H1 (cell line): ENCODE measurements around the gene PLEKHA4. TPM values are rescaled to one million over a fixed set of nuclear protein-coding genes. Genes with fewer than 3 reads are reported as not detected.

Experiments used
- CTCF ChIA-PET: fragments of 300-600 bp; sonication (Branson Sonifier 250); formaldehyde crosslinking; loops from one replicate; lab custom pipeline; 2021; ENCODE audit not compliant: partially characterized antibody; lab: Charles Lee
- POLR2A ChIA-PET: fragments of 300-600 bp; sonication (Branson Sonifier 250); formaldehyde crosslinking; loops from one replicate; lab custom pipeline; 2021; ENCODE audit warnings: inconsistent platforms; ENCODE audit not compliant: partially characterized antibody; lab: Charles Lee
- DNase-seq, 2 experiments: peaks; one replicate each; pipeline versions ENCODE4 v3.0.0 to v3.0.0-alpha.2; 2010 to 2022; ENCODE audit warnings: low spot score in 2 of 2, low read depth in 1 of 2, mixed read lengths in 1 of 2
- FAIRE-seq: peaks from 2 replicates; lab custom pipeline; 2011; peaks lifted over from hg19 to GRCh38; lab: Jason Lieb, UNC
- H2AFZ ChIP-seq: 2 replicates; pipeline ENCODE4 v1.8.1; 2012; ENCODE audit warnings: low read length, inconsistent platforms
- H2AK5ac ChIP-seq: 2 replicates; pipeline ENCODE4 v1.6.1; 2013; ENCODE audit warnings: low read depth, low read length
- H2BK120ac ChIP-seq: replicated peaks from 2 replicates; pipeline ENCODE3; 2013; ENCODE audit warnings: low read depth, low read length, inconsistent platforms
- H2BK12ac ChIP-seq: 2 replicates; pipeline ENCODE4 v1.6.1; 2013; ENCODE audit warnings: low read depth, low read length
- H2BK15ac ChIP-seq: 2 replicates; pipeline ENCODE4 v1.6.1; 2013; ENCODE audit warnings: low read length
- H2BK20ac ChIP-seq: 2 replicates; pipeline ENCODE4 v1.6.1; 2013; ENCODE audit warnings: low read length
- H2BK5ac ChIP-seq: 2 replicates; pipeline ENCODE4 v1.6.1; 2013; ENCODE audit warnings: low read depth, low read length
- H3K14ac ChIP-seq: 2 replicates; pipeline ENCODE4 v1.6.1; 2013; ENCODE audit warnings: inconsistent platforms; ENCODE audit not compliant: insufficient read length
- H3K18ac ChIP-seq: 2 replicates; pipeline ENCODE4 v1.6.1; 2013; ENCODE audit warnings: low read length; ENCODE audit errors: extremely low read depth
- H3K23ac ChIP-seq: 2 replicates; pipeline ENCODE4 v1.6.1; 2013; ENCODE audit warnings: inconsistent platforms; ENCODE audit not compliant: insufficient read length
- H3K23me2 ChIP-seq: 2 replicates; pipeline ENCODE4 v1.6.1; 2013; ENCODE audit warnings: low read depth, low read length
- H3K27ac ChIP-seq: 2 replicates; pipeline ENCODE4 v1.6.1; 2011; ENCODE audit warnings: low read depth, low read length, inconsistent platforms
- H3K27me3 ChIP-seq, 4 experiments: replicated peaks in 1 of 4; 1 replicate in 1 of 4; 2 replicates in 3 of 4; pipeline versions ENCODE4 v1.6.1 to v1.8.1; 2011 to 2013; ENCODE audit warnings: low read length in 3 of 4, mild to moderate bottlenecking in 3 of 4, inconsistent platforms in 2 of 4, mixed read lengths in 2 of 4, moderate library complexity in 1 of 4; ENCODE audit not compliant: control insufficient read depth in 3 of 4, insufficient read depth in 3 of 4; ENCODE audit errors: extremely low read depth in 1 of 4
- H3K36me3 ChIP-seq, 4 experiments: 2 replicates each; pipeline versions ENCODE4 v1.6.1 to v1.8.1; 2011 to 2013; ENCODE audit warnings: mild to moderate bottlenecking in 4 of 4, low read length in 3 of 4, moderate library complexity in 2 of 4, control low read depth in 1 of 4, inconsistent platforms in 1 of 4; ENCODE audit not compliant: insufficient read depth in 4 of 4, control insufficient read depth in 2 of 4
- H3K4ac ChIP-seq: replicated peaks from 2 replicates; pipeline ENCODE3; 2013; ENCODE audit warnings: low read length, low read depth, mixed read lengths, inconsistent platforms; ENCODE audit not compliant: insufficient read length
- H3K4me1 ChIP-seq, 4 experiments: replicated peaks in 1 of 4; 1 replicate in 1 of 4; 2 replicates in 3 of 4; pipeline versions ENCODE4 v1.6.1 to v1.8.1; 2011 to 2013; ENCODE audit warnings: low read length in 3 of 4, inconsistent platforms in 2 of 4, mixed read lengths in 1 of 4; ENCODE audit not compliant: insufficient read depth in 4 of 4, control insufficient read depth in 3 of 4
- H3K4me2 ChIP-seq, 2 experiments: 2 replicates each; pipeline versions ENCODE4 v1.6.1 to v1.8.1; 2011 to 2013; ENCODE audit warnings: low read depth in 2 of 2, low read length in 2 of 2, control low read depth in 1 of 2, inconsistent platforms in 1 of 2, mild to moderate bottlenecking in 1 of 2; ENCODE audit not compliant: insufficient read depth in 1 of 2
- H3K4me3 ChIP-seq, 4 experiments: fragments of 200-600, 300-600 bp in 1 of 4; sonication (generic), shearing (Covaris generic), sonication (Bioruptor Twin) in 1 of 4; 2 replicates each; pipeline versions ENCODE4 v1.5.1 to v1.8.1; 2011 to 2016; ENCODE audit warnings: low read length in 4 of 4, low read depth in 3 of 4, control low read depth in 2 of 4, inconsistent platforms in 2 of 4, mild to moderate bottlenecking in 2 of 4, mixed read lengths in 1 of 4, moderate library complexity in 1 of 4; ENCODE audit not compliant: insufficient read depth in 2 of 4; ENCODE audit errors: extremely low read depth in 1 of 4
- H3K56ac ChIP-seq: replicated peaks from 2 replicates; pipeline ENCODE3; 2013; ENCODE audit warnings: low read depth, mild to moderate bottlenecking, mixed read lengths, low read length, inconsistent platforms; ENCODE audit not compliant: insufficient read length
- H3K79me1 ChIP-seq: 2 replicates; pipeline ENCODE4 v1.6.1; 2013; ENCODE audit warnings: low read depth, low read length, control low read depth
- H3K79me2 ChIP-seq, 2 experiments: 2 replicates each; pipeline versions ENCODE4 v1.6.1 to v1.8.1; 2012 to 2013; ENCODE audit warnings: low read length in 2 of 2, mild to moderate bottlenecking in 2 of 2, inconsistent platforms in 1 of 2; ENCODE audit not compliant: insufficient read depth in 2 of 2, control insufficient read depth in 1 of 2
- H3K9ac ChIP-seq, 4 experiments: replicated peaks in 1 of 4; 1 replicate in 1 of 4; 2 replicates in 3 of 4; pipeline versions ENCODE4 v1.6.1 to v1.8.1; 2011 to 2013; ENCODE audit warnings: low read depth in 3 of 4, low read length in 3 of 4, control low read depth in 2 of 4, mild to moderate bottlenecking in 2 of 4, moderate library complexity in 2 of 4, inconsistent platforms in 1 of 4; ENCODE audit errors: extremely low read depth in 1 of 4
- H3K9me3 ChIP-seq, 2 experiments: 2 replicates each; pipeline versions ENCODE4 v1.6.1 to v1.8.1; 2012 to 2013; ENCODE audit warnings: mild to moderate bottlenecking in 2 of 2, moderate library complexity in 2 of 2, control low read depth in 1 of 2, inconsistent platforms in 1 of 2, low read depth in 1 of 2, low read length in 1 of 2, mixed read lengths in 1 of 2; ENCODE audit not compliant: insufficient read depth in 2 of 2
- H4K20me1 ChIP-seq, 2 experiments: replicated peaks in 1 of 2; 2 replicates each; pipeline versions ENCODE3 to v1.8.1; 2011 to 2013; ENCODE audit warnings: inconsistent platforms in 2 of 2, low read length in 2 of 2, mild to moderate bottlenecking in 1 of 2; ENCODE audit not compliant: insufficient read depth in 2 of 2, control insufficient read depth in 1 of 2
- H4K5ac ChIP-seq: 2 replicates; pipeline ENCODE4 v1.6.1; 2013; ENCODE audit warnings: low read length, low read depth, mixed read lengths, inconsistent platforms; ENCODE audit not compliant: insufficient read length
- H4K8ac ChIP-seq: 2 replicates; pipeline ENCODE4 v1.8.0; 2013; ENCODE audit warnings: mild to moderate bottlenecking, moderate library complexity, low read length, inconsistent platforms; ENCODE audit not compliant: insufficient read depth; ENCODE audit errors: extremely low read depth
- H4K91ac ChIP-seq: replicated peaks from 2 replicates; pipeline ENCODE3; 2013; ENCODE audit warnings: low read length, mixed read lengths, inconsistent platforms; ENCODE audit not compliant: insufficient read length
- CBX5 ChIP-seq: fragments of 300-800, 300-1000 bp; sonication (generic); IDR thresholded peaks from 2 replicates; pipeline ENCODE4 v1.7.1; 2016; ENCODE audit warnings: antibody characterized with exemption, low read length, low read depth
- CHD2 ChIP-seq: IDR thresholded peaks from 2 replicates; pipeline ENCODE4 v1.6.1; 2012; ENCODE audit warnings: low read length, improper control_type of control experiment
- CREB1 ChIP-seq: IDR thresholded peaks from 2 replicates; pipeline ENCODE4 v1.6.1; 2012; ENCODE audit warnings: inconsistent platforms
- CTBP2 ChIP-seq: IDR thresholded peaks from 2 replicates; pipeline ENCODE4 v1.7.0; 2011; ENCODE audit warnings: borderline replicate concordance, mild to moderate bottlenecking, moderate library complexity, mixed read lengths, low read length; ENCODE audit not compliant: insufficient read depth, insufficient read length
- EP300 ChIP-seq, 2 experiments: IDR thresholded peaks; 1 replicate in 1 of 2; 2 replicates in 1 of 2; pipeline ENCODE4 v1.6.1; 2011 to 2012; ENCODE audit warnings: low read depth in 2 of 2, low read length in 2 of 2, mild to moderate bottlenecking in 2 of 2, borderline replicate concordance in 1 of 2, inconsistent platforms in 1 of 2, moderate library complexity in 1 of 2
- HDAC2 ChIP-seq, 2 experiments: fragments of 300-600 bp in 1 of 2; sonication (generic) in 1 of 2; IDR thresholded peaks; 2 replicates each; pipeline ENCODE4 v1.6.1; 2011 to 2012; ENCODE audit warnings: low read depth in 2 of 2, low read length in 2 of 2, mild to moderate bottlenecking in 2 of 2, moderate library complexity in 2 of 2, borderline replicate concordance in 1 of 2, inconsistent platforms in 1 of 2
- NRF1 ChIP-seq: IDR thresholded peaks from 2 replicates; pipeline ENCODE4 v1.6.1; 2011; ENCODE audit warnings: mild to moderate bottlenecking, low read depth, low read length, improper control_type of control experiment
- POLR2AphosphoS5 ChIP-seq: IDR thresholded peaks from 2 replicates; pipeline ENCODE4 v1.6.1; 2011; ENCODE audit warnings: low read depth, low read length
- RFX5 ChIP-seq: IDR thresholded peaks from 2 replicates; pipeline ENCODE4 v1.6.1; 2011; ENCODE audit warnings: low read depth, low read length, improper control_type of control experiment, borderline replicate concordance
- TEAD4 ChIP-seq: IDR thresholded peaks from 2 replicates; pipeline ENCODE4 v1.6.1; 2012; ENCODE audit warnings: low read depth, low read length, inconsistent platforms, mixed read lengths
- WGBS, 2 experiments: shearing (Covaris generic) in 1 of 2; methylation state at CpG; one replicate each; pipeline versions ENCODE4 v1.1.6 to v1.1.7; 2013 to 2015; ENCODE audit warnings: low lambda C conversion rate in 2 of 2, mixed read lengths in 2 of 2, inconsistent platforms in 1 of 2, low coverage in 1 of 2, missing lambda C conversion rate in 1 of 2; ENCODE audit not compliant: insufficient replicate concordance in 2 of 2, insufficient coverage in 1 of 2, insufficient read length in 1 of 2; ENCODE audit errors: extremely low coverage in 1 of 2, missing lambda C conversion rate in 1 of 2; 5-methylcytosine and 5-hydroxymethylcytosine counted together
- polyA plus RNA-seq, 7 experiments: library from polyadenylated mRNA; depleted of rRNA in 3 of 7; stranded (reverse) in 5 of 7; unstranded in 2 of 7; fragments of >200 nt in 5 of 7; fragments of 200-250 nt in 2 of 7; gene quantifications; 1 replicate in 5 of 7; 2 replicates in 1 of 7; 4 replicates in 1 of 7; pipeline versions ENCODE4 v1.2.1 to v1.2.3, GENCODE V29; 2011 to 2013; ENCODE audit warnings: missing spikeins in 2 of 7, mixed read lengths in 2 of 7
- total RNA-seq: library from RNA; stranded (reverse); fragmentation: NEBNext Ultra II Directional; extraction: Animal tissue kit (Norgen Biotek cat#: 25700); gene quantifications from 2 replicates; pipeline ENCODE4 v1.2.1, GENCODE V29; 2021
- TF ChIP-seq, protein P1 (sequence below): IDR thresholded peaks from 2 replicates; pipeline ENCODE4 v1.6.1; 2011; ENCODE audit warnings: low read length, improper control_type of control experiment

PLEKHA4 gene
- total and polyA plus RNA-seq, 2 of the 8 experiments (the other 6 are each of a cell fraction or from before 2014, with no cell fraction given) = 8.2 to 18.0 TPM

- Histone ChIP-seq H2BK12ac (no peak overlapping the region), H3K4me2 (no peak overlapping the region), H3K27me3 (no peaks in the 10 kb centered on the region), H3K9me3 (no peaks in the 10 kb centered on the region), H3K56ac (no peak overlapping the region), H3K4me1 (peaks cover 0 to 16% (median 10%) of the 10 kb centered on the region in 4 experiments; a peak in 6 of 7 replicates), H4K20me1 (no peaks in the 10 kb centered on the region), H3K14ac (no peak overlapping the region), H4K8ac (no peak overlapping the region), H3K23ac (no peak overlapping the region), H2BK20ac (no peak overlapping the region), H3K18ac (no peak overlapping the region), H4K5ac (no peak overlapping the region), H2BK15ac (no peak overlapping the region), H3K9ac (no peak overlapping the region), H3K23me2 (no peaks in the 10 kb centered on the region), H2AFZ (no peak overlapping the region), H2AK5ac (no peak overlapping the region), H3K4me3 (no peak overlapping the region), H3K4ac (no peak overlapping the region), H4K91ac (no peak overlapping the region), H3K27ac (no peak overlapping the region), H3K36me3 (no peaks in the 10 kb centered on the region), H3K79me1 (no peaks in the 10 kb centered on the region), H2BK120ac (no peak overlapping the region), H2BK5ac (no peak overlapping the region), H3K79me2 (no peaks in the 10 kb centered on the region)
- TF ChIP-seq NRF1 = no peak
- no peak for TF ChIP-seq TEAD4
- no peak for TF ChIP-seq POLR2AphosphoS5
- TF ChIP-seq EP300 (IDR thresholded peaks at IDR 0.05; ENCODE audit: borderline replicate concordance in 1 of 2, low read depth in 2 of 2, low read length in 2 of 2) = no peak
- TF ChIP-seq CREB1 = no peak
- no peak for TF ChIP-seq CTBP2
- no peak for TF ChIP-seq RFX5
- no peak for TF ChIP-seq CHD2
- no peak for TF ChIP-seq HDAC2 (IDR thresholded peaks at IDR 0.05; ENCODE audit: borderline replicate concordance in 1 of 2, low read depth in 2 of 2, low read length in 2 of 2)
- TF ChIP-seq CBX5 = no peak
- TF ChIP-seq, protein P1, sequence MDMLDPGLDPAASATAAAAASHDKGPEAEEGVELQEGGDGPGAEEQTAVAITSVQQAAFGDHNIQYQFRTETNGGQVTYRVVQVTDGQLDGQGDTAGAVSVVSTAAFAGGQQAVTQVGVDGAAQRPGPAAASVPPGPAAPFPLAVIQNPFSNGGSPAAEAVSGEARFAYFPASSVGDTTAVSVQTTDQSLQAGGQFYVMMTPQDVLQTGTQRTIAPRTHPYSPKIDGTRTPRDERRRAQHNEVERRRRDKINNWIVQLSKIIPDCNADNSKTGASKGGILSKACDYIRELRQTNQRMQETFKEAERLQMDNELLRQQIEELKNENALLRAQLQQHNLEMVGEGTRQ = no peak
- ChIA-PET CTCF (interaction anchor here (0.5 to 17.5 kb wide), 6 partner anchors 9 to 1198 kb away, joined by 5 to 285 read pairs (median 37); partner anchors contain the start of genes BCAT2 and HSD17B14), POLR2A (interaction anchor here (0.6 to 2.8 kb wide), 5 partner anchors 10 to 47 kb away, joined by 3 to 11 read pairs (median 3); partner anchors contain the start of gene HSD17B14)
- no peak for DNase-seq
- no peak for FAIRE-seq
- WGBS, 2 experiments = 86% methylated on average over 7 of the region's 7 CpGs; no CpG with 5 or more reads in 1 of the 2 experiments
Observed at GRCh38 chr19:48797103-48797502, 71.3 kb downstream of the PLEKHA4 start.
